ENCODE data around the gene VIT. TPM values are rescaled to one million over a fixed set of nuclear protein-coding genes. Genes with fewer than 3 reads are reported as not detected.

VIT gene
- total RNA-seq, 1 donor from 2014 or later: 56.5 TPM

GRCh38 chr2:36707050-36707449 is 10.5 kb downstream of the VIT start:
- DNase-seq (ENCODE audit: extremely low spot score in 2 of 2): no peak
- peaks cover 30% of the 10 kb centered on the region for H3K4me1 ChIP-seq
- H3K27me3 ChIP-seq: no peaks in the 10 kb centered on the region
- H3K36me3 ChIP-seq: no peaks in the 10 kb centered on the region
- TF ChIP-seq POLR2A (IDR thresholded peaks at IDR 0.05) (no peak), CTCF (IDR thresholded peaks at IDR 0.05) (no peak), POLR2AphosphoS5 (IDR thresholded peaks at IDR 0.05; ENCODE audit: insufficient read depth in 1 of 2, low read depth in 1 of 2) (no peak)
- H3K4me3 ChIP-seq: no peak overlapping the region
- H3K27ac ChIP-seq: peak overlapping the region; percentile 59
- intact Hi-C loops (cut with DNase I): no loop called here
- H3K9me3 ChIP-seq: peaks cover 3% of the 10 kb centered on the region

- H3K36me3 ChIP-seq: no peaks in the 10 kb centered on the region
- H3K9me3 ChIP-seq: peaks cover 3% of the 10 kb centered on the region
- intact Hi-C loops (cut with DNase I): no loop called here
- no peak for DNase-seq (ENCODE audit: extremely low spot score in 2 of 2)
- H3K27ac ChIP-seq: peak overlapping the region; percentile 59
- TF ChIP-seq CTCF (IDR thresholded peaks at IDR 0.05): no peak
- no peak for TF ChIP-seq POLR2A (IDR thresholded peaks at IDR 0.05)
- TF ChIP-seq POLR2AphosphoS5 (IDR thresholded peaks at IDR 0.05; ENCODE audit: insufficient read depth in 1 of 2, low read depth in 1 of 2): no peak
- H3K27me3 ChIP-seq: no peaks in the 10 kb centered on the region
- peaks cover 30% of the 10 kb centered on the region for H3K4me1 ChIP-seq
- no peak overlapping the region for H3K4me3 ChIP-seq
Measured at GRCh38 chr2:36708041-36708741, 11.7 kb downstream of the VIT start.

- Histone ChIP-seq H3K9me3 (peaks cover 3% of the 10 kb centered on the region), H3K27ac (no peak overlapping the region), H3K27me3 (no peaks in the 10 kb centered on the region), H3K4me1 (peaks cover 28% of the 10 kb centered on the region), H3K4me3 (no peak overlapping the region), H3K36me3 (no peaks in the 10 kb centered on the region)
- TF ChIP-seq POLR2A (IDR thresholded peaks at IDR 0.05): no peak
- no peak for TF ChIP-seq POLR2AphosphoS5 (IDR thresholded peaks at IDR 0.05; ENCODE audit: insufficient read depth in 1 of 2, low read depth in 1 of 2)
- TF ChIP-seq CTCF (IDR thresholded peaks at IDR 0.05): no peak
- intact Hi-C loops (cut with DNase I): no loop called here
- no peak for DNase-seq (ENCODE audit: extremely low spot score in 2 of 2)
Measured at GRCh38 chr2:36710858-36711515, 14.5 kb downstream of the VIT start.

- TF ChIP-seq POLR2AphosphoS5 (IDR thresholded peaks at IDR 0.05; ENCODE audit: insufficient read depth in 1 of 2, low read depth in 1 of 2): no peak
- no peak for TF ChIP-seq CTCF (IDR thresholded peaks at IDR 0.05)
- no peak for TF ChIP-seq POLR2A (IDR thresholded peaks at IDR 0.05)
- no peaks in the 10 kb centered on the region for H3K27me3 ChIP-seq
- intact Hi-C loops (cut with DNase I): no loop called here
- H3K4me1 ChIP-seq: peaks cover 20% of the 10 kb centered on the region
- no peak overlapping the region for H3K27ac ChIP-seq
- DNase-seq (ENCODE audit: extremely low spot score in 2 of 2): no peak
- no peak overlapping the region for H3K4me3 ChIP-seq
- H3K9me3 ChIP-seq: peaks cover 3% of the 10 kb centered on the region
- H3K36me3 ChIP-seq: no peaks in the 10 kb centered on the region
Measured at GRCh38 chr2:36711741-36712314, 15.3 kb downstream of the VIT start.

- Histone ChIP-seq H3K27me3 (no peaks in the 10 kb centered on the region), H3K4me3 (no peak overlapping the region), H3K36me3 (no peaks in the 10 kb centered on the region), H3K9me3 (peaks cover 3% of the 10 kb centered on the region), H3K4me1 (peaks cover 7% of the 10 kb centered on the region), H3K27ac (no peak overlapping the region)
- TF ChIP-seq POLR2A (IDR thresholded peaks at IDR 0.05): no peak
- no peak for TF ChIP-seq POLR2AphosphoS5 (IDR thresholded peaks at IDR 0.05; ENCODE audit: insufficient read depth in 1 of 2, low read depth in 1 of 2)
- TF ChIP-seq CTCF (IDR thresholded peaks at IDR 0.05): no peak
- intact Hi-C loops (cut with DNase I): no loop called here
- DNase-seq (ENCODE audit: extremely low spot score in 2 of 2): no peak
Measured at GRCh38 chr2:36713310-36713709, 16.8 kb downstream of the VIT start.
